Skin of body (tissue), 2 donors: ENCODE data around the gene PPP1R12B. TPM values are rescaled to one million over a fixed set of nuclear protein-coding genes. Genes with fewer than 3 reads are reported as not detected.
"Not testable (repeated sequence)": the region's sequence is repeated elsewhere in the genome, so short reads cannot be mapped to it uniquely, and the experiment has no call there.

ENCODE experiments used
- DNase-seq: peaks from one replicate; lab custom pipeline; 2025; lab: John Stamatoyannopoulos, UW
- total RNA-seq: library from RNA; depleted of rRNA; stranded (reverse); fragments of >200 nt; gene quantifications from one replicate; pipeline ENCODE4 v1.2.3, GENCODE V29; 2014

The PPP1R12B gene
- total RNA-seq, 1 donor from 2014 or later = 43.0 TPM

DNA sequence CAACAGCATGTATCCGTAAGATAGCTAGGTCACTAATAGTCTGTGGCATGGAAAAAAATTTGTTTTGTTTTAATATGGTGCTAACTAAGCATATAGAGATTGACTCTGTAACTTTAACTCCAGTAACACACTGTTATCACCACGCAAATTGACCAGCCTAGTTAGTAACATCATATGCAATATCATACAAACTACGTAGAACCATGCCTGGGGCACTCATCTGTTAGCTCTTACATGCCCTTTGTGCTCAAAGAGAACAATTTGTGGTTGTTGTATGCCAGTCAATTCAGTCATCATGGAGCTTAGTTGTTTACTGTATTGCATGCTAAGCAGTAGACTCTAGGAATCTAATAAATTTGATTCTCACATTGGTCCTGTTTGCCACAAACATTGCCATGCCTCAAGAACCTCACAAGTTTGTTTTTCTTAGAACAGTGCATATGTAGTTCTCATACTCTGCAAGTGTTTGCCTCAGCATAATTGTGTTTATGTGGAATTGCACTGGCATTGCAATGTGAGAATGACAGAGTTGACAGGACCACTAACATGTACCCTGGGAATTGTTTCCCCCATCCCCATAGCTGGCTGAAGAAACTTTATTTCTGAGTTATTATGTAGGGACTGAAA lies 179.7 kb downstream of the PPP1R12B start:
- DNase-seq = not testable (repeated sequence)

DNA sequence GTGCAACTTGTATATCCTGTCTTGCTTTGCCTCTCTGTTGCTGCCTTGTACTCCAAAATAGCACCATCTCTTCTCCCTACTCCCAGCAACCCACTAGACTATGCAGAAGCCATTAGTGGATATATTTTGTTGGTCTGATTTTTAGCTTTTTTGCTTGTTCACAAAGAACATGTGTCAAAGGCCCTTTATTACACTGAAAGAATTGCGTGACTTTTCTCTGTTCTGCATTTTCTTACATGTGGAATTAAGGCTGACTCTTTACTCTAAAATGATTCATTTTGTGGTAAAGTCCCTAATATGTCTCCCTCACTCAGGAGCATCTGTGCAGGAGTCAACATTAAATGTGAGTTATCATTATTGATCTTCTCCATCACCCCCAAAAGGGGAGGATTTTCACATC lies 182.2 kb downstream of the PPP1R12B start:
- not testable (repeated sequence) for DNase-seq

DNA sequence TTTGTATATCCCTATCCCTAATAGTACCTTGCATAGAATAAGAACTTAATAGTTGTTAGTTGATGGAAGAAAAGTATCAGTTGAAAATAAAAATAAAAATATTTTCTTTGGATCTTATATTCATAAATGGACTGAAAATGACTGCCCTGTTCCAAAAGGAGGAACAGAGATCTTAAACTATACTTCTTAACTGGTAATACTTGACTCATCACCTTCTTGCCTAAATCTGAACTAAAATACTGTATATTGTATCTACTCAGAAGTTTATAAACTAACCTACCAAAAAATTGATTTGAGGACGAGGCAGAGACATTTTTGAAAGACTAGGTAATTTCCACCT lies 182.9 kb downstream of the PPP1R12B start:
- no peak for DNase-seq

DNA sequence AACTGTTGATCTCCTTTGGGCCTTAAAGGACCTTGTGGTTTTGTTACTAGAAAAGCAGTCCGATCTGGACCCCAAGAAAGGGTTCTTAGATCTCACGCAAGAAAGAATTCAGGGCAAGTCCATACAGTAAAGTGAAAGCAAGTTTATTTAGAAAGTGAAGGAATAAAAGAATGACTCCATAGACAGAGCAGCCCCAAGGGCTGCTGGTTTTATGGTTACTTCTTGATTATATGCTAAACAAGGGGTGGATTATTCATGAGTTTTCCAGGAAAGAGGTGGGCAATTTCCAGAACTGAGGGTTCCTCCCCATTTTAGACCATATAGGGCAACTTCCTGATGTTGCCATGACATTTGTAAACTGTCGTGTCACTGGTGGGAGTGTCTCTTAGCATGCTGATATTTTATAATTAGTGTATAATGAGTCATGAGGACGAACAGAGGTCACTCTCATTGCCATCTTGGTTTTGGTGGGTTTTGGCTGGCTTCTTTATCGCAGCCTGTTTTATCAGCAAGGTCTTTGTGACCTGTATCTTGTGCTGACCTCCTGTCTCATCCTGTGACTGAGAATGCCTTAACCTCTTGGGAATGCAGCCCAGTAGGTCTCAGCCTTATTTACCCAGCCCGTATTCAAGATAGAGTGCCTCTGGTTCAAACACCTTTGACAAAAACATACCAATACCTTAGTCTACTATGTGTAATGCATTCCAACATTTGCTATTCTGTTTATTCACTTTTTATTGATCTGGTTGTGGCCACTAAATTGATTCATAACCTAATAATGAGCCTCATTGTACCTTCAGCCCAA lies 183.5 kb downstream of the PPP1R12B start:
- not testable (repeated sequence) for DNase-seq

DNA sequence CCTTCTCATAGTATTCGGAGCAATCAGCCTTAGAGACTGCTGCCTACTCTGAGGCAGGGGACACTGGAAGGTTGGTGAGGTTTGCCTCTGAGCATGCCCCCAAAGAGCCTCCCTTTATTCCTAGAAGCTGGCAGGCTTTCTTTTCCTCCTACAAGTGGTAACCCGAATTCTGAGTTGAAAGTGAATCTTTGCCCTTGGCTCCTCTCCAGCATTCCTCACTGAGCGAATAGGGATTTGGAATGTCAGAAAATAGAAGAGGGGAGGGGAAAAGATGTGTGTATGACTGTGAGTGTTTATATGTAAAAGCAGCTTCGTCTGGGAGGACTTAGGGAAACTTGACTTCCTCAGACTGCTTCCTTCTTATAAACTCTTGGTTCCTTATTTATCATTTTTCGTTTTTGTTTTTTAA lies 190.7 kb downstream of the PPP1R12B start:
- DNase-seq = peak; percentile 68

DNA sequence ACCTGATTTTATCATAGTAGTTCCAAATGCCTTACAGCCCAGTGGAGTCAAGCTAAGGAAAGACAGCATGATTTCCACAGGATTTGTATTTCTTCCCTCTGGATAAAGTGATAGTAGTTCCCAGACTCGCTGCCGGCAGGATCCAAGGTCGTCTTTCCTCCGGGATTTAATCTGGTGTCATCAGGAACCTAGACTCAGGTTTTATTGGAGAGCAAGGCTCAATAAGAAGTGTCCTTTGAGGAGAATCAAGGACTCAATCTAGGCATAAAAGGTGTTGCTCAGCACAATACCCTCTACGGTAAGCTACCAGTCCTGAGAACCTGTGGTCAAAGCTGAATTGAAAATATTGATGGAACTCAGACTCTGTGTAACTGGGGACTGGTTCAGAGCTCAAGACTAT lies 191.1 kb downstream of the PPP1R12B start:
- not testable (repeated sequence) for DNase-seq

DNA sequence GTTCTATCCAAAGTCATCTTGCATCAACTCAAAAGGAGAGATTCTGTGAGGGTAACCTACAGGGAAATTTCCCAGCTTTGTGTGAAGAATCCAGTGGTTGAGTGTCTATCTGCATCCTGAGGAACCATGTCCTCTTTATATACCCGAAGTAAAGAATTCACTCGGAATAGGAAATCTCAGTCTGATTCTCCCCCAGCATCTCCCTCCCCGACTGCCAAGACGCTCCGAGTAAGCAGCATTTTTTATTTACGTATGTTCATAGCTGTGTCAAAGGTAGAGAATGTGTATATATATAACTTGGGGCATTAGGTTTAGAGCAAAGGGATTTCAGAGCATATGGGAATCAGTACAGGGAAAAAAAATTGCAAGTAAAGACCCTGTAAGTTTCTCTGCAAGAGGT lies 191.5 kb downstream of the PPP1R12B start:
- DNase-seq = no peak

DNA sequence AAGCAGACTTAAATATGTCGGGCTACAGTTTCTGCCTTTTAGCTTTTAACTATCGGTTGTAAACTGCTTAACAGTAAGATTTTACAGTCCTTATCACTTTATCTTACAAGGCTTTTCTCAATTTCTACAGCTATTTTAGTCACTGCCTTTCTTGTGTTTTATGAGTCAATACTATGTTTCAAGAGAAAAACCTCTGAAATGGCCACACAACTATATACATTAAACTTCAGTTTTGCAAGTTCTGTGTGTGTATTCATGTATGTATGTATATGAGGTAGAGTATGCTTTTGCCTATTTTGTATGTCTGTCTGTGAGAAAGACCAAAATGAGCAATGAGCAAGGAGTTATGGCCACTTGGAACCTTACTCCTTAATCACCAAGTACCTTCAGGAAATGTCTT lies 191.9 kb downstream of the PPP1R12B start:
- DNase-seq = no peak

DNA sequence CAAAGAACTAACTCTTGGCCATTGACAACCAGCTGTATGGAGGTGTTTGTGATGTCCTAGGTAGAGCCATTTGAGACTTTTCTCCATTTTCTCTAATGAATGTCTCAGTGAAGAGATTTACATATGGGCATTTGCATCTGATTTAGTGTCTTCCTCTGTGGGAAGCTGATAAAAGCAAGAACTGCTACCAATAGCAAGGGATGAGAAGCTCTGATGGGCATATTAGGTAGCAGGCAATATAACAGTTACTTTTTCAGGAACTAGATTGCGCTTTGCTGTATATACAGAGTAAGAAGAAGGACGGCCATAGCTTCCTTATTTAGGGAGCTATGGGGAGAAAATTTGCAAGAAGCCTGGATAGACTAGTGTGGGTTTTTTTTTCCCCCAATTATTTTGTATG lies 192.4 kb downstream of the PPP1R12B start:
- DNase-seq = not testable (repeated sequence)

DNA sequence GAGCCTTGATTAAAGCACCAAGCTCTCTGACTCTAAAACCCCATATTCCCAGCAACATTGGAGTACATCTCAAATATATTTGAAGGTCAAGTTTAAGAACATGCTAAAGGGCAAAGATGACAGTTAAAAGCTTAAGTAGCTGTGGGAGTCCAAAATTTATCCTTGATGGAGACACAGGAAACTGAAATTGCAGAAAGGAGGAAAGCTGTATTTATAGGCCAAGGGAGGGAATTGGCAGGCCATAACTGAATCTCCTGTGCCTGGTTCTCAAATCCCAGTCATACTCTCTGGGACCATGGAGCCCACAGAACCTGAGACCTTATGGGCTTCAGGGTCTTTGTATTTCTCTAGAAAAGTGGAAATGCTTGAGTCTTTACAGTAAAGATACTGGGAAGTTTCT lies 193.9 kb downstream of the PPP1R12B start:
- not testable (repeated sequence) for DNase-seq

DNA sequence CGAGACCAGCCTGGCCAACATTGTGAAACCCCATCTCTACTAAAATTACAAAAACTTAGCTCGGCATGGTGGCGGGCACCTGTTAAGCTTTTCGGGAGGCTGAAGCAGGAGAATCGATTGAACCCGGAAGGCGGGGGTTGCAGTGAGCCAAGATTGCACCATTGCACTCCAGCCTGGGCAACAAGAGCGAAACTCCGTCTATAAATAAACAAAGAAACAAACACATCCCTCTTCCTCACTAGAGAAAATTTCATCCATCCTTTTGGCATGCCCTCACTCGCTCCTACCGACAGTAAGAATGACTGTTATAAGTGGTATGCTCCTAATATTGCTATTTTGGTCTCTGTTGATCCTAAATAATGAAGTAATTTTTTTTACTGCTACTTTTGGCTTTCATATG lies 195.0 kb downstream of the PPP1R12B start:
- peak; percentile 68 for DNase-seq

DNA sequence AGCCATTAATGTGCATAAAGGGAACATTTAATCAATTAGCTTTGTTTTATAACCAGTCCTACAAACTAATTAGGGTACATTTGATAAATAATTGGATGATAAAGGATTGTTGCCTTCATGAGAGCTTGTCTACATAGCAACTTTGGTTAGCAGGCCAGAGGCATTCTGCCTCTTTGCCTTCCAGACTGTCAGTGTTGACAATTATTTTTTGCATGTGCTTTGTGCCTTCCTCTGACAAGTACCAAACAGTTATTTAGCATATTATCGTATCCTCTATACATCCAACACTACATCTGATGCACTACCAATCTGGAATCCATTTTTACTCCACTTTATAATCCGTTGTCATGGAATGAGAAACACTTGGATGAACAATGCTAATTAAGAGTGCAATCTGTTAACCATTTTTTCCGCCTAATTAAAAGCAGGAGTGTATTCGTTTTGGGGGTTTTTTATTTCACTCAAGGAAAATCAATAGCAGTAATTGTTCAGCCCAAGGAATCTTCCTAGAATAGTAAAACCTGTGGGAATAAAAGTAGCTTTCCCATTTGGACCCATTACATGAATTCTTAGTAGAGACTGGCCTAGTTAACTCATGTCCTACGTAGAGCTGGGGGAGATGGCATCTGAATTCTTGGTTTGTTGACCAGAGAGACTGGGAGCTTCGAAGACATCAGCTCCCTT lies 196.4 kb downstream of the PPP1R12B start:
- DNase-seq = peak; percentile 61

DNA sequence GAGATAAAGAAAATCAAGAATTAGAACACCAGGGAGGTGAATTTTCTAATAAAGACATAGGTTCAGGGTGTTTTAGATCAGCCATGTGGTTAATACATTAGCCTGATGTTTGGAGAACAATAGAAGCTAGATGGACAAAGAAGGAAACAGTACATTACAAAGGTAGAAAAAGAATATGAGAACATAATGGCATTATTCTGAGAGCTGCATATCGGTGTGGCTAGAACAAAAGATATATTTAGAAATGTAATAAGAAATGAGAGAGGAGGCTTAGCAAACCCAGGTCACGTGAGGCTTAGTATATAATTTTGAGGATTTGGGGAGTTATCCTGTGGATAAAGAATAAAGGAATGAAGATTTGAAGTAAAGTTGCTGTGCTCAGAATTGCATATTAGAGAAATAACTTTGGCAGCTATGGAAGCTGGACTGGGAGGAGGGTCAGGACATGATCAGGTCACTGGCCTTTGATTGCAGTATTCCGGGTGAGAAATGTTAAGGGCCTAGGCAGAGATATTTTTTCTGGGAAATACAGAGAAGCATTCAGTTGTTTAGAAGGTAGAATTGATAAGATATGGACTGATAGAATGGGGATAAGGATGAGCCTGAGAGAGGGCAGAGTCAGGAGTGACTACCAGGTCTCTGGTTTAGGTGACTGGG lies 197.3 kb downstream of the PPP1R12B start:
- not testable (repeated sequence) for DNase-seq

DNA sequence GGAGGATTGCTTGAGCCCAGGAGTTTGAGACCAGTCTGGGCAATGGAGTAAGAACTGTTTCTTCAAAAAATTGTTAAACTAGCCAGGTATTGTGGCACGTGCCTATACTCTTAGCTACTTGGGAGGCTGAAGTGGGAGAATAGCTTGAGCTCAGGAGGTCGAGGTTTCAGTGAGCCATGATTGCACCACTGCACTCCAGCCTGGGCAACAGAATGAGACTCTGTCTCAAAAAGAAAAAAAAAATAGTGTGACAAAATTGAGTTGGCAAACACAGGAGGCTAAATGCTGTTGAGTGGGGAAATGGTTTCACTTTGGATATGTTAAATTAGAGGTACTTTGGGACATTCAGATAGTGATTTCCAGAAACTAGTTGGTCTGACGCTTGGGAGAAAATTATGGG lies 197.9 kb downstream of the PPP1R12B start:
- not testable (repeated sequence) for DNase-seq

DNA sequence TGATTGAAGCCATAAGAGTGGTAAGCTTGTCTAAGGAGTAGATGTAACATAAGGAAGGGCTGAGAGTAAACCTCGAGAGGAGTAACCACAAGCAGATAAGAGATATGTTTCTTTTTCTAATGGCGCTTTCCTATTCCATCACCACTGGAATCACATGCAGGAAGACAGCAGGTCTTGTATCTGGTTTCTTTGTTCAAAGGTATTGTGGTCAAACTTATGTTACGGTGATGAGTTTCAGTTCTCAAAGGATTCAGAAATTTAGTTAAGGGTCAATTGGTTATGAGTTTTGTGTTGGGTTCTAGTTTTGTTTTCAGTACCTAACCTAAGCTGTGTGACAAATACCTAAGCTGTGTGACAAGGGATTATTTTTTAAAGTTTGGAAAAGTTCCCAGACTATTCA lies 198.3 kb downstream of the PPP1R12B start:
- DNase-seq = not testable (repeated sequence)

DNA sequence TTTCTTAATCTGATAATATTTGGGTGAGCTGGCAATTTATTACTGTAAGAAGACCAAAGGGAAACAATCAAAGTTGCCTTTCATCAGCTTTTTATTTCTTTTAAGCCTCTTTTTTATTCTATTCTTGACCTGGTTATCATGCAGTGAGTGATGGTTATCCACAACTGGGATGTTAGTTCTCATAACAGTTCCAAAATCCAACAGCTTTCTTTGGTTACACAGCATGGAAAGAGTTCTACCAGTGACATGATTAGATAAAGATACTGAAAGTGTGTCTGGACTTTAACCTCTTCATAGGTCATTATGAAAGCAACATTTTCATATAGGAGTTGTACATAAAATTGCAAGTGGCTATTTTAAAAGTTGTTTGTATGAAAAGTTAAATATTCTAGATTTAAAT lies 198.7 kb downstream of the PPP1R12B start:
- DNase-seq = no peak

DNA sequence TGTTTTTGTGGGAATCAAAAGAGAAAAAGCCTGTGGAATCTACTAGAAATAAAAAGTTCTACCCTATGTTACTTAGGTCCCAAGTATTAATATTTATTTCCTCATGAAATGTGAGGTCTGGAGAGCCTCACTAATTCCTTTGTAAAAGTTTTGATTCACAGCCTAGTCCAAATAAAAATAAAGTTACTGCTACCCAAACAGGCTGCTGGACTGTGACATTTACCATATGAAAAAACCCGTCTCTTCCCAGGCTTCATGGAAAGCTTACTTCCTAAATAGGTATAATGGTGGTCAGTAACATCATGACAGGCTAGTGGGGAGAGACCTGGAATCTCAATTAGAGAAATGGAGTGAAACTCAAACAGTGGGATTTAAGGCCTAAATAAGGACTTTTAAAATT lies 201.6 kb downstream of the PPP1R12B start:
- DNase-seq = not testable (repeated sequence)

DNA sequence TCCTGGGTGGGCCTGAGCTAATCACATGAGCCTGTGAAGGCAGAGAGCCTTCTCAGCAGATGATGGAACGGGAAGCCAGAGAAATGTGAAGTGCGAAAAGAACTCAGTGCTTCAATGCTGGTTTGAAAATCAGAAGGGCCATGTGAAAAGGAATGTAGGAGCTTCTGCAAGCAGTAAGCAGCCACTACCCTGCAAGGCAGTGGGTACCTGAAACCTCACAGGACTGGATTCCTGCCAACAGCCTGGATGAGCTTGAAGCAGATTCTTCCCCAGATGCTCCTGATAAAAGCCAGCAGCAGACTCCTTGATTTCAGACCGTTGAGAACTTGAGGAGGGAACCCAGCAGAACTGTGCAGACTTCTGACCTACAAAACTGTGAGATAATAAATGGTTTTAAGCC lies 203.2 kb downstream of the PPP1R12B start:
- DNase-seq = no peak

DNA sequence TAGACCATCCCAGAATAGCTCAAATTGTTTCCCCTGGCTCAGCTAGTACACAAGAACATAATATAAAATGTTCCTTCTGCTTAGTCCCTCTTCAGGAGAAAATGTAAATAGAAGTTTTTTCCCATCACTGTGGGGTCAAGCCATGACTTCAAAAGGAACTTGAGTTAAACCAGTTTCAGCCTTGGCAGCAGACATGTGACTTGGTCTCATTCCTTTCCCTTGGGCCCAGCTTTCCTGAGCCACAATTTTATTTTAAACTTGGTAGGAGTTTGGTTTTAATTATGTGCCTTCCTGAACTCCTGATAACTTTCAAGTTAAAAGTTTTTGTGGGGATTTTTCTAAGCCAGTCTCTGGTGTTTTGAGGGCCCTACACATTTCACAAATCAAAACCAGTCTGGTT lies 204.1 kb downstream of the PPP1R12B start:
- not testable (repeated sequence) for DNase-seq

DNA sequence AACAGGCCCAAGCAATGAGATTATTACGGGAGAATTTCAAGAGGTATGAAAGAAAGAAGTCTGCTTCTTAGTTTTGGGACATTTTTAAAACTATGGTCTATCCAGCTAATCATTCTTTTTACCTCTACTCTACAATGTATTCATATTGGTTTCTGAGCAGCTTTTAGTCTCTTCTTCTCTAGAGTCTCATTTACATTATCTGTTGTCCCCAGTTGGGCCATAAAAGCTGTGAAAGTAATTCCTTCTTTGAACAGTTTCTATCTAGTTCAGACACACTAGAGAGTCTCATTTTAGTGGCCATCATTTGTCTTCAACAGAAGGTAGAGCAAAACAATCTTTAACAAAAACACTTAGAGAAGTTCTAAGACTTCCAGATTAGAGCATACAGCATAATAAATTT lies 204.6 kb downstream of the PPP1R12B start:
- not testable (repeated sequence) for DNase-seq

DNA sequence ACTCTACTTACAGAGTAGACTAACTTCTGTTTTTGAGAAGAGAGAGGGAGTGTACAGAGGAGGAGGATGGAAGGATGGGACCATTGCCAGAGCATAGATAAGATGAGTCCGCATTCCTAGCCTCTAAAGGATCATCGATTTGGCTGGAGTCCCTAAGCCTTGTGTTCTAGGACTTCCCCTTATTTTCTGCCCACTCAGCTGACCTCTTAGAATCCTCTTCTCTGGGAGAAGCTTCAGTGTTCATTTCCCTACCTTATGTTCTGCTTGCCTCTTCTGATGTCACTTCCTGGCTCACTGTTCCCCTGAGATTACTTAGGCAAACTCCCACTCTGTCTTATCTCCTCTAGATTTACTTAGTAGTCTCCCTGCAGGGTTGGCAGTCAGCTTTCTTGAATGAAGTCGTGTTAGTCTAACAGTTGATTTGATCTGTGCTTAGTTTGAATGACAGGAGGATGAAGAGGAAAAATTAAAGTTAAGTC lies 205.1 kb downstream of the PPP1R12B start:
- peak; percentile 13 for DNase-seq

DNA sequence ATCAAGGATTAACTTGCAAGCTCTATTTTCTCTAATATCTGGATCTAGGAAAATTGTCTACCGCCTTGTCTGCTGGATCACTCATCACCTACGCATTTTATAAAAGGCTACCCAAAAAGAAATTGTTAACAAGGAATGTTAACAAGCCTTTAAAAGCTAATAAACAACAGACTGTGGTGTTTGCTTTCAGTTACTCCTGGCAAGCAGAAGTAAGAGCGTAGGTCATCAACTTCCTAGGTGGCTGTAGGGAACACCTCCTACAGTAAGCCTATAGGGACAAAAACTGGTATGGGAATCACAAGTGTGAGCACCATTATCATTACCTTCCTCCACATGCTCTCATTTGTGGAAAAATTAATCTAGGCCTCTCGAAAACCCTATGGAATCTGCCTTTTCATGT lies 206.1 kb downstream of the PPP1R12B start:
- not testable (repeated sequence) for DNase-seq
